GM13976 (cell line): Measurements from ENCODE around the gene CLASP1.
"Not testable (repeated sequence)": the region's sequence is repeated elsewhere in the genome, so short reads cannot be mapped to it uniquely, and the experiment has no call there.

Experiments used
- DNase-seq: peaks from one replicate; pipeline ENCODE4 v3.0.0; 2012; ENCODE audit warnings: low spot score
- CTCF ChIP-seq: IDR thresholded peaks from 2 replicates; pipeline ENCODE4 v1.5.1; 2012; ENCODE audit warnings: borderline replicate concordance, mild to moderate bottlenecking; ENCODE audit not compliant: insufficient read depth; ENCODE audit errors: extremely low read depth, missing control alignments, control extremely low read depth
- in situ Hi-C: fragments of 300-500 bp; cut with MboI; formaldehyde crosslinking; loops from one replicate; pipeline ENCODE4 v1.12.0; 2022; ENCODE audit warnings: low sequenced_read_pairs, mixed read lengths, inconsistent platforms; ENCODE audit not compliant: unreplicated experiment

Gene CLASP1

GRCh38 chr2:121307048-121307447, 342.2 kb downstream of the CLASP1 start:
- DNase-seq: no peak
- in situ Hi-C loops: no loop called here
- TF ChIP-seq CTCF: no peak

- no peak for DNase-seq
- in situ Hi-C loops: no loop called here
- no peak for TF ChIP-seq CTCF
Measured at GRCh38 chr2:121304941-121305340, 344.3 kb downstream of the CLASP1 start.

GRCh38 chr2:121303531-121304263, 345.6 kb downstream of the CLASP1 start:
- no peak for DNase-seq
- TF ChIP-seq CTCF: no peak
- in situ Hi-C loops: no loop called here

GRCh38 chr2:121301190-121301589, 348.1 kb downstream of the CLASP1 start:
- in situ Hi-C loops, DNase-seq: not testable (repeated sequence)

- in situ Hi-C loops: no loop called here
- no peak for TF ChIP-seq CTCF
- no peak for DNase-seq
Measured at GRCh38 chr2:121298476-121298875, 350.8 kb downstream of the CLASP1 start.

GRCh38 chr2:121297866-121298265, 351.4 kb downstream of the CLASP1 start:
- DNase-seq, in situ Hi-C loops: not testable (repeated sequence)

GRCh38 chr2:121297217-121297830, 351.9 kb downstream of the CLASP1 start:
- no peak for DNase-seq
- in situ Hi-C loops: no loop called here
- TF ChIP-seq CTCF: peak; percentile 20
